Transverse colon (tissue), 4 donors: ENCODE measurements around the gene GOPC.

ENCODE experiments used
- EP300 ChIP-seq: sonication (generic); formaldehyde crosslinking; IDR thresholded peaks from one replicate; pipeline ENCODE4 v1.6.1; 2017; ENCODE audit warnings: antibody characterized with exemption, low read depth
- POLR2A ChIP-seq: fragments of 450-650 bp; IDR thresholded peaks from one replicate; pipeline ENCODE4 v1.6.1; 2016; ENCODE audit warnings: antibody characterized with exemption, mild to moderate bottlenecking, moderate library complexity
- POLR2AphosphoS5 ChIP-seq, 3 donors: sonication (generic); formaldehyde crosslinking; IDR thresholded peaks; one replicate each; pipeline ENCODE4 v1.6.1; 2016; ENCODE audit warnings: antibody characterized with exemption in 3 of 3
- TF ChIP-seq, protein P1 (sequence below), 5 experiments: fragments of 200-600 bp in 3 of 5; fragments of 450-650 bp in 2 of 5; sonication (generic) in 3 of 5; IDR thresholded peaks; 1 replicate in 2 of 5; 2 replicates in 3 of 5; pipeline ENCODE4 v1.5.1; 2016 to 2017; ENCODE audit warnings: antibody characterized with exemption in 5 of 5, inconsistent platforms in 3 of 5, mild to moderate bottlenecking in 2 of 5, moderate library complexity in 1 of 5

- TF ChIP-seq POLR2AphosphoS5 (IDR thresholded peaks at IDR 0.05) (no peak), EP300 (no peak), POLR2A (no peak)
- TF ChIP-seq, protein P1, sequence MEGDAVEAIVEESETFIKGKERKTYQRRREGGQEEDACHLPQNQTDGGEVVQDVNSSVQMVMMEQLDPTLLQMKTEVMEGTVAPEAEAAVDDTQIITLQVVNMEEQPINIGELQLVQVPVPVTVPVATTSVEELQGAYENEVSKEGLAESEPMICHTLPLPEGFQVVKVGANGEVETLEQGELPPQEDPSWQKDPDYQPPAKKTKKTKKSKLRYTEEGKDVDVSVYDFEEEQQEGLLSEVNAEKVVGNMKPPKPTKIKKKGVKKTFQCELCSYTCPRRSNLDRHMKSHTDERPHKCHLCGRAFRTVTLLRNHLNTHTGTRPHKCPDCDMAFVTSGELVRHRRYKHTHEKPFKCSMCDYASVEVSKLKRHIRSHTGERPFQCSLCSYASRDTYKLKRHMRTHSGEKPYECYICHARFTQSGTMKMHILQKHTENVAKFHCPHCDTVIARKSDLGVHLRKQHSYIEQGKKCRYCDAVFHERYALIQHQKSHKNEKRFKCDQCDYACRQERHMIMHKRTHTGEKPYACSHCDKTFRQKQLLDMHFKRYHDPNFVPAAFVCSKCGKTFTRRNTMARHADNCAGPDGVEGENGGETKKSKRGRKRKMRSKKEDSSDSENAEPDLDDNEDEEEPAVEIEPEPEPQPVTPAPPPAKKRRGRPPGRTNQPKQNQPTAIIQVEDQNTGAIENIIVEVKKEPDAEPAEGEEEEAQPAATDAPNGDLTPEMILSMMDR (IDR thresholded peaks at IDR 0.05), result no peak
These were observed 57.1 kb downstream of the GOPC start for GRCh38 chr6:117545161-117545595.
